Liver (tissue), 9 donors: ENCODE results near the gene PLXNA2. TPM values are rescaled to one million over a fixed set of nuclear protein-coding genes. Genes with fewer than 3 reads are reported as not detected.

Experiments
- DNase-seq: peaks from one replicate; pipeline ENCODE4 v3.0.0-alpha.2; 2017; ENCODE audit warnings: low spot score
- H3K27ac ChIP-seq, 2 donors: one replicate each; pipeline ENCODE4 v1.7.0; 2013; ENCODE audit warnings: inconsistent platforms in 2 of 2, low read length in 2 of 2, control low read depth in 1 of 2, low read depth in 1 of 2, mild to moderate bottlenecking in 1 of 2
- H3K27me3 ChIP-seq, 4 donors: one replicate each; pipeline versions ENCODE4 v1.6.1 to v1.7.0; 2013; ENCODE audit warnings: low read length in 3 of 4, inconsistent platforms in 1 of 4, mild to moderate bottlenecking in 1 of 4, moderate library complexity in 1 of 4; ENCODE audit not compliant: control insufficient read depth in 4 of 4, insufficient read depth in 4 of 4
- H3K36me3 ChIP-seq, 4 donors: one replicate each; pipeline versions ENCODE4 v1.6.1 to v1.7.0; 2013; ENCODE audit warnings: low read length in 3 of 4, mild to moderate bottlenecking in 3 of 4, low read depth in 1 of 4, moderate library complexity in 1 of 4; ENCODE audit not compliant: control insufficient read depth in 4 of 4, insufficient read depth in 3 of 4
- H3K4me1 ChIP-seq, 4 donors: one replicate each; pipeline versions ENCODE4 v1.6.1 to v1.7.0; 2013; ENCODE audit warnings: low read length in 3 of 4, mild to moderate bottlenecking in 3 of 4, moderate library complexity in 1 of 4; ENCODE audit not compliant: control insufficient read depth in 4 of 4, insufficient read depth in 4 of 4
- H3K4me3 ChIP-seq, 3 donors: one replicate each; pipeline versions ENCODE4 v1.6.1 to v1.7.0; 2013; ENCODE audit warnings: low read length in 3 of 3, control low read depth in 1 of 3, low read depth in 1 of 3, mild to moderate bottlenecking in 1 of 3
- H3K9ac ChIP-seq, 2 donors: one replicate each; pipeline ENCODE4 v1.7.0; 2013; ENCODE audit warnings: low read length in 2 of 2, mild to moderate bottlenecking in 2 of 2, moderate library complexity in 2 of 2, control low read depth in 1 of 2, low read depth in 1 of 2
- H3K9me3 ChIP-seq, 4 donors: one replicate each; pipeline versions ENCODE4 v1.6.1 to v1.7.0; 2013; ENCODE audit warnings: low read length in 3 of 4; ENCODE audit not compliant: control insufficient read depth in 4 of 4
- EGR1 ChIP-seq, 2 donors: IDR thresholded peaks; 2 replicates each; pipeline ENCODE4 v1.6.1; 2016 to 2018; ENCODE audit warnings: antibody characterized with exemption in 2 of 2, low read depth in 2 of 2
- FOXA1 ChIP-seq: IDR thresholded peaks from 2 replicates; pipeline ENCODE4 v1.6.1; 2016; ENCODE audit warnings: antibody characterized with exemption
- FOXA2 ChIP-seq: IDR thresholded peaks from 2 replicates; pipeline ENCODE4 v1.6.1; 2016; ENCODE audit warnings: antibody characterized with exemption
- HNF4A ChIP-seq, 2 donors: conservative IDR thresholded peaks; 2 replicates each; pipeline ENCODE4 v1.6.1; 2016; ENCODE audit warnings: antibody characterized with exemption in 2 of 2, mild to moderate bottlenecking in 2 of 2
- HNF4G ChIP-seq: IDR thresholded peaks from 2 replicates; pipeline ENCODE4 v1.6.1; 2016; ENCODE audit warnings: antibody characterized with exemption
- JUND ChIP-seq, 2 donors: IDR thresholded peaks; 2 replicates each; pipeline ENCODE4 v1.6.1; 2016; ENCODE audit warnings: antibody characterized with exemption in 2 of 2
- NR2F2 ChIP-seq: IDR thresholded peaks from 2 replicates; pipeline ENCODE4 v1.6.1; 2016; ENCODE audit warnings: antibody characterized with exemption
- RAD21 ChIP-seq, 2 donors: IDR thresholded peaks; 2 replicates each; pipeline ENCODE4 v1.6.1; 2016; ENCODE audit warnings: antibody characterized with exemption in 2 of 2, mild to moderate bottlenecking in 2 of 2
- RXRA ChIP-seq, 2 donors: IDR thresholded peaks; 2 replicates each; pipeline ENCODE4 v1.6.1; 2017 to 2018; ENCODE audit warnings: antibody characterized with exemption in 2 of 2, mild to moderate bottlenecking in 1 of 2
- SP1 ChIP-seq: IDR thresholded peaks from 2 replicates; pipeline ENCODE4 v1.6.1; 2018; ENCODE audit warnings: antibody characterized with exemption, mild to moderate bottlenecking
- TAF1 ChIP-seq: conservative IDR thresholded peaks from 2 replicates; pipeline ENCODE4 v1.6.1; 2016; ENCODE audit warnings: antibody characterized with exemption, mild to moderate bottlenecking
- YY1 ChIP-seq: IDR thresholded peaks from 2 replicates; pipeline ENCODE4 v1.6.1; 2016; ENCODE audit warnings: antibody characterized with exemption, mild to moderate bottlenecking
- ZBTB33 ChIP-seq: IDR thresholded peaks from 2 replicates; pipeline ENCODE4 v1.6.1; 2016; ENCODE audit warnings: antibody characterized with exemption
- WGBS: extraction: QIAGEN DNeasy Blood & Tissue Kit; methylation state at CpG from one replicate; pipeline ENCODE4 v1.1.7; 2013; 5-methylcytosine and 5-hydroxymethylcytosine counted together
- polyA plus RNA-seq, 2 donors: library from polyadenylated mRNA; stranded (reverse) in 1 of 2; unstranded in 1 of 2; fragments of 200-250 nt in 1 of 2; fragments of >200 nt in 1 of 2; fragmentation: Nextera tagmentation in 1 of 2; extraction: Ambion mirVana in 1 of 2; gene quantifications; one replicate each; pipeline versions ENCODE4 v1.2.1 to v1.2.3, GENCODE V29; 2013 to 2015
- total RNA-seq, 2 donors: library from RNA; depleted of rRNA; stranded (reverse); fragments of >200 nt; gene quantifications; one replicate each; pipeline ENCODE4 v1.2.3, GENCODE V29; 2014
- TF ChIP-seq, protein P1 (sequence below): IDR thresholded peaks from 2 replicates; pipeline ENCODE4 v1.6.1; 2016; ENCODE audit warnings: antibody characterized with exemption, mild to moderate bottlenecking
- TF ChIP-seq, protein P2 (sequence below): IDR thresholded peaks from 2 replicates; pipeline ENCODE4 v1.6.1; 2016; ENCODE audit warnings: antibody characterized with exemption
- TF ChIP-seq, protein P3 (sequence below): IDR thresholded peaks from 2 replicates; pipeline ENCODE4 v1.6.1; 2016; ENCODE audit warnings: antibody characterized with exemption
- donor health status: healthy.
- donor health status: healthy.
- donor health status: healthy.
- donor health status: healthy.
- donor health status: healthy.

Gene PLXNA2
- total and polyA plus RNA-seq, 4 donors = 1.8 to 9.2 (median 2.8) TPM

GRCh38 chr1:208184966-208185654, 59.1 kb downstream of the PLXNA2 start:
- no peak overlapping the region for H3K9ac ChIP-seq
- H3K9me3 ChIP-seq = no peaks in the 10 kb centered on the region
- H3K4me1 ChIP-seq = peaks cover 9 to 31% (median 23%) of the 10 kb centered on the region in 4 donors
- DNase-seq = no peak
- TF ChIP-seq ZBTB33 = no peak
- no peak for TF ChIP-seq RAD21 (IDR thresholded peaks at IDR 0.05)
- TF ChIP-seq RXRA (IDR thresholded peaks at IDR 0.05) = no peak
- no peak for TF ChIP-seq HNF4A (conservative IDR thresholded peaks at IDR 0.05)
- TF ChIP-seq FOXA2 = no peak
- no peak for TF ChIP-seq SP1
- no peak for TF ChIP-seq JUND (IDR thresholded peaks at IDR 0.05)
- TF ChIP-seq EGR1 (IDR thresholded peaks at IDR 0.05; ENCODE audit: low read depth in 2 of 2) = no peak
- no peak for TF ChIP-seq YY1
- TF ChIP-seq, protein P1, sequence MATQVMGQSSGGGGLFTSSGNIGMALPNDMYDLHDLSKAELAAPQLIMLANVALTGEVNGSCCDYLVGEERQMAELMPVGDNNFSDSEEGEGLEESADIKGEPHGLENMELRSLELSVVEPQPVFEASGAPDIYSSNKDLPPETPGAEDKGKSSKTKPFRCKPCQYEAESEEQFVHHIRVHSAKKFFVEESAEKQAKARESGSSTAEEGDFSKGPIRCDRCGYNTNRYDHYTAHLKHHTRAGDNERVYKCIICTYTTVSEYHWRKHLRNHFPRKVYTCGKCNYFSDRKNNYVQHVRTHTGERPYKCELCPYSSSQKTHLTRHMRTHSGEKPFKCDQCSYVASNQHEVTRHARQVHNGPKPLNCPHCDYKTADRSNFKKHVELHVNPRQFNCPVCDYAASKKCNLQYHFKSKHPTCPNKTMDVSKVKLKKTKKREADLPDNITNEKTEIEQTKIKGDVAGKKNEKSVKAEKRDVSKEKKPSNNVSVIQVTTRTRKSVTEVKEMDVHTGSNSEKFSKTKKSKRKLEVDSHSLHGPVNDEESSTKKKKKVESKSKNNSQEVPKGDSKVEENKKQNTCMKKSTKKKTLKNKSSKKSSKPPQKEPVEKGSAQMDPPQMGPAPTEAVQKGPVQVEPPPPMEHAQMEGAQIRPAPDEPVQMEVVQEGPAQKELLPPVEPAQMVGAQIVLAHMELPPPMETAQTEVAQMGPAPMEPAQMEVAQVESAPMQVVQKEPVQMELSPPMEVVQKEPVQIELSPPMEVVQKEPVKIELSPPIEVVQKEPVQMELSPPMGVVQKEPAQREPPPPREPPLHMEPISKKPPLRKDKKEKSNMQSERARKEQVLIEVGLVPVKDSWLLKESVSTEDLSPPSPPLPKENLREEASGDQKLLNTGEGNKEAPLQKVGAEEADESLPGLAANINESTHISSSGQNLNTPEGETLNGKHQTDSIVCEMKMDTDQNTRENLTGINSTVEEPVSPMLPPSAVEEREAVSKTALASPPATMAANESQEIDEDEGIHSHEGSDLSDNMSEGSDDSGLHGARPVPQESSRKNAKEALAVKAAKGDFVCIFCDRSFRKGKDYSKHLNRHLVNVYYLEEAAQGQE = no peak
- TF ChIP-seq TAF1 = no peak
- no peak overlapping the region for H3K27ac ChIP-seq
- no peaks in the 10 kb centered on the region for H3K27me3 ChIP-seq
- no peaks in the 10 kb centered on the region for H3K36me3 ChIP-seq
- WGBS = 86% methylated on average over 5 of the region's 5 CpGs
- H3K4me3 ChIP-seq = no peak overlapping the region

- Histone ChIP-seq H3K27ac (no peak overlapping the region), H3K4me1 (peaks cover 9 to 37% (median 24%) of the 10 kb centered on the region in 4 donors), H3K4me3 (no peak overlapping the region), H3K36me3 (no peaks in the 10 kb centered on the region), H3K27me3 (no peaks in the 10 kb centered on the region), H3K9ac (no peak overlapping the region), H3K9me3 (no peaks in the 10 kb centered on the region)
- WGBS = 80% methylated on average over 8 of the region's 8 CpGs
- DNase-seq = peak; percentile 72
- TF ChIP-seq, protein P1 = no peak
- TF ChIP-seq JUND (IDR thresholded peaks at IDR 0.05) = no peak
- no peak for TF ChIP-seq FOXA2
- TF ChIP-seq HNF4G = no peak
- no peak for TF ChIP-seq HNF4A (conservative IDR thresholded peaks at IDR 0.05)
- no peak for TF ChIP-seq ZBTB33
- TF ChIP-seq TAF1 = no peak
- TF ChIP-seq, protein P2, sequence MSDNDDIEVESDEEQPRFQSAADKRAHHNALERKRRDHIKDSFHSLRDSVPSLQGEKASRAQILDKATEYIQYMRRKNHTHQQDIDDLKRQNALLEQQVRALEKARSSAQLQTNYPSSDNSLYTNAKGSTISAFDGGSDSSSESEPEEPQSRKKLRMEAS = no peak
- no peak for TF ChIP-seq YY1
- no peak for TF ChIP-seq RXRA (IDR thresholded peaks at IDR 0.05)
- TF ChIP-seq SP1 = no peak
- no peak for TF ChIP-seq FOXA1
- TF ChIP-seq, protein P3, sequence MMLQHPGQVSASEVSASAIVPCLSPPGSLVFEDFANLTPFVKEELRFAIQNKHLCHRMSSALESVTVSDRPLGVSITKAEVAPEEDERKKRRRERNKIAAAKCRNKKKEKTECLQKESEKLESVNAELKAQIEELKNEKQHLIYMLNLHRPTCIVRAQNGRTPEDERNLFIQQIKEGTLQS = no peak
- TF ChIP-seq NR2F2 = no peak
- no peak for TF ChIP-seq EGR1 (IDR thresholded peaks at IDR 0.05; ENCODE audit: low read depth in 2 of 2)
- TF ChIP-seq RAD21 (IDR thresholded peaks at IDR 0.05) = no peak
These were observed 59.9 kb downstream of the PLXNA2 start for GRCh38 chr1:208183977-208184911.
